AG04450 (cell line): Measurements from ENCODE around the gene SMIM35. TPM values are rescaled to one million over a fixed set of nuclear protein-coding genes. Genes with fewer than 3 reads are reported as not detected.
"Not testable (repeated sequence)": the region's sequence is repeated elsewhere in the genome, so short reads cannot be mapped to it uniquely, and the experiment has no call there.

Experiments
- CTCF ChIA-PET: fragments of 300-600, 350-600 bp; formaldehyde crosslinking; extraction: SDS; loops from one replicate; lab custom pipeline; 2022; ENCODE audit warnings: antibody characterized with exemption, inconsistent platforms; lab: Charles Lee
- POLR2A ChIA-PET: fragments of 350-600 bp; formaldehyde crosslinking; extraction: SDS; loops from one replicate; lab custom pipeline; 2021; ENCODE audit warnings: antibody characterized with exemption, inconsistent platforms; lab: Yijun Ruan, JAX
- DNase-seq: peaks from one replicate; pipeline ENCODE4 v3.0.0-alpha.2; 2011; ENCODE audit warnings: low read depth, low spot score
- H3K27ac ChIP-seq: one replicate; pipeline ENCODE4 v1.5.1; 2012; ENCODE audit warnings: low read depth, low read length, control low read depth
- H3K27me3 ChIP-seq: one replicate; pipeline ENCODE4 v1.6.0; 2012; ENCODE audit warnings: low read length; ENCODE audit not compliant: control insufficient read depth, insufficient read depth
- H3K4me3 ChIP-seq: 2 replicates; pipeline ENCODE4 v1.5.1; 2011; ENCODE audit warnings: mild to moderate bottlenecking, low read depth, low read length, control low read depth
- H3K9me3 ChIP-seq: 2 replicates; pipeline ENCODE4 v1.5.1; 2012; ENCODE audit warnings: low read length; ENCODE audit not compliant: control insufficient read depth, insufficient read depth
- polyA plus RNA-seq: library from polyadenylated mRNA; depleted of rRNA; stranded (reverse); fragments of >200 nt; gene quantifications from 2 replicates; pipeline ENCODE4 v1.2.3, GENCODE V29; 2011
- TF ChIP-seq, protein P1 (sequence below): IDR thresholded peaks from 2 replicates; pipeline ENCODE4 v1.5.1; 2011; ENCODE audit warnings: low read depth, low read length, control low read depth, inconsistent platforms

The SMIM35 gene
- polyA plus RNA-seq, 1 experiment: not detected

DNA sequence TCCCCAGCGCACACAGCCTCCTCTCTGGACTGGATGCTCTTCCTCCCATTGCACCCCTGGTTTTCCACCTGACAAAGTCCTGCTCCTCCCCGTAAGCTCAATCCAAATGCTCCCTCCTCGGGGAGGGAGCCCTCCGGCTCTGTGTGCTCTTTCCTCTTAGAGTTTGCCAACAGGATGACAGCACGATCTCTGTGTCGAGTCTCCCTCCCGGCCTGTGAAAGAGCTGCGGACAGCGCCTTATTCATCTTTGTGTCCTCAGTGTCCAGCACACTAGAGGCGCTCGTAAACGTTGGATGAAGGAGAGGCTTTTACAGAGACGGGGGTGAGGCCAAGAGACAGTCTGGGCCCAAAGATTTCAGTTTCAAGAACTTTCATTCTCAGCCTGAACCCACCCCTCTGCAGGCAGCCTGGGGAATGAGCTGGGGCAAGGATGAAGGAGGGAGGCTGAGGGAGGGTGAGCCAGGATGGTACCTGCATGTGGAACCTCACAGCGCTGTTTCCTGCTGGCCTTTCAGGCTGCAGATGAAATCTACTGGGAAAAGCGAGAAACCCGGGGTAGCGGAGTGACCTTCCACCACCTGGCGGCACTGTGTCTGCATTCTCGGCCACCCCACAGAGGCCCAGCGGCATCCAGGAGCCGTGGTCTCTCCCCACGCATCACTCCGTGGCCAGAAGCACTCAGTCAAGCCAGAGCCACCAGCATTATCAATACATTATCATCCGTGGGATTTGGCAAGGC lies 18.4 kb downstream of the SMIM35 start:
- DNase-seq: no peak
- no peaks in the 10 kb centered on the region for H3K9me3 ChIP-seq
- ChIA-PET POLR2A (no interaction called here), CTCF (interaction anchor here (1.1 kb wide), 1 partner anchor 16 kb away, joined by 3 read pairs; no protein-coding TSS in a partner anchor)
- H3K27ac ChIP-seq: no peak overlapping the region
- H3K27me3 ChIP-seq: peaks cover 4% of the 10 kb centered on the region
- TF ChIP-seq, protein P1, sequence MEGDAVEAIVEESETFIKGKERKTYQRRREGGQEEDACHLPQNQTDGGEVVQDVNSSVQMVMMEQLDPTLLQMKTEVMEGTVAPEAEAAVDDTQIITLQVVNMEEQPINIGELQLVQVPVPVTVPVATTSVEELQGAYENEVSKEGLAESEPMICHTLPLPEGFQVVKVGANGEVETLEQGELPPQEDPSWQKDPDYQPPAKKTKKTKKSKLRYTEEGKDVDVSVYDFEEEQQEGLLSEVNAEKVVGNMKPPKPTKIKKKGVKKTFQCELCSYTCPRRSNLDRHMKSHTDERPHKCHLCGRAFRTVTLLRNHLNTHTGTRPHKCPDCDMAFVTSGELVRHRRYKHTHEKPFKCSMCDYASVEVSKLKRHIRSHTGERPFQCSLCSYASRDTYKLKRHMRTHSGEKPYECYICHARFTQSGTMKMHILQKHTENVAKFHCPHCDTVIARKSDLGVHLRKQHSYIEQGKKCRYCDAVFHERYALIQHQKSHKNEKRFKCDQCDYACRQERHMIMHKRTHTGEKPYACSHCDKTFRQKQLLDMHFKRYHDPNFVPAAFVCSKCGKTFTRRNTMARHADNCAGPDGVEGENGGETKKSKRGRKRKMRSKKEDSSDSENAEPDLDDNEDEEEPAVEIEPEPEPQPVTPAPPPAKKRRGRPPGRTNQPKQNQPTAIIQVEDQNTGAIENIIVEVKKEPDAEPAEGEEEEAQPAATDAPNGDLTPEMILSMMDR: no peak
- H3K4me3 ChIP-seq: no peak overlapping the region

DNA sequence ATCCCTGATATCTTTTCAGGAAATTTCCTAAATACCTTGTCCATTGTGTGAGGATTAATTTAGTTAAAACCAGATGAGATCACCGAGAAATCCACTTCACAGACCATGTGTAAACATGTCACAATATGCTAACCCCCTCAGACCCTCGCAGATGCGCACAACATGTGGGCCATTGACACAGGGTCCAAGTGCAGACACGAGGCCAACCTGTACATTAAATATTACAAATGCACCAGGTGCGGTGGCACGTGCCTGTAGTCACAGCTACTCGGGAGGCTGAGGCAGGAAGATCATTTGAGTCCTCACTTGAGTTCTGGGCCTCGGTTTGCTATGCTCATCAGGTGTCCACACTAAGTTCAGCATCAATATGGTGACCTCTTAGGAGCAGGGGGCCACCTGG lies 19.8 kb downstream of the SMIM35 start:
- TF ChIP-seq, protein P1: no peak
- POLR2A ChIA-PET: no interaction called here
- CTCF ChIA-PET: no interaction called here
- no peaks in the 10 kb centered on the region for H3K9me3 ChIP-seq
- no peak overlapping the region for H3K27ac ChIP-seq
- no peak overlapping the region for H3K4me3 ChIP-seq
- peaks cover 4% of the 10 kb centered on the region for H3K27me3 ChIP-seq
- DNase-seq: no peak

DNA sequence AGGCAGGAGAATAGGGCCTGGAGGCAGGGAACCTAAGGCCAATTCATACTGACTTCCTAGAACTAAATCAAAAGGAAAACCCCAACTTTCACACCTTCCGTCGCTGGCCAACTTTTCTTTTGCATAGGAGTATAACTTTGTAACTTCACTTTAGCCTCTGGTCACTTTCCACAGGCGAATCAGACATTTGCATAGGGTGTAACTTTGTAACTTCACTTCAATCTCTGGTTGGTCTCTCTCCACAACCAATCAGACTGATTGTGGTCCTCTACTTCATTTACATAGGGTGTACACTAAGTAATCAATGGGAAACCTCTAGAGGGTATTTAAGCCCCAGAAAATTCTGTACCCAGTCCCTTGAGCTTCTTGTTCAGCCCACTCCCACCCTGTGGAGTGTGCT lies 21.4 kb downstream of the SMIM35 start:
- DNase-seq: no peak
- TF ChIP-seq, protein P1: no peak
- H3K9me3 ChIP-seq: no peaks in the 10 kb centered on the region
- no peak overlapping the region for H3K4me3 ChIP-seq
- H3K27me3 ChIP-seq: peaks cover 4% of the 10 kb centered on the region
- ChIA-PET POLR2A (no interaction called here), CTCF (no interaction called here)
- no peak overlapping the region for H3K27ac ChIP-seq

DNA sequence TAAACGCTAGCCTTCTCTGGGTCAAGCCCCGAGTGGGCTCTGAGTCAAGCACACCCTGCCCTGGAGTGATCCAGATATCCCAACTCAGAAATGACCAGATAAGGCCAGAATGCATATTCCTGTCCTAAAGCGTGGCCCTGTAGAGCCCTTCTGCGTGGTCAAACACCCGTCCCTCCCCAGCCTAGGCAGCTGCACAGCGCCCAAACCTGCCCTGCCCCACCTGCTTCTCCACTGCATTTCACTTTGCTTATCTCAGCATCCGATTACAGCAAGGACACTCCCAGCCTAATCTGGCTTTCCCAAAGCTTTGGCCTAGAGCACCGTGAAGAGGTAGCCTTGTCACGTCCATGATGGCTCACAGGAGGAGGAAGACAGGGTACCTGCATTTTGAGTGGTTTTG lies 21.8 kb downstream of the SMIM35 start:
- CTCF ChIA-PET: no interaction called here
- TF ChIP-seq, protein P1: no peak
- no peaks in the 10 kb centered on the region for H3K9me3 ChIP-seq
- H3K27me3 ChIP-seq: peaks cover 4% of the 10 kb centered on the region
- POLR2A ChIA-PET: no interaction called here
- DNase-seq: no peak
- no peak overlapping the region for H3K27ac ChIP-seq
- no peak overlapping the region for H3K4me3 ChIP-seq

DNA sequence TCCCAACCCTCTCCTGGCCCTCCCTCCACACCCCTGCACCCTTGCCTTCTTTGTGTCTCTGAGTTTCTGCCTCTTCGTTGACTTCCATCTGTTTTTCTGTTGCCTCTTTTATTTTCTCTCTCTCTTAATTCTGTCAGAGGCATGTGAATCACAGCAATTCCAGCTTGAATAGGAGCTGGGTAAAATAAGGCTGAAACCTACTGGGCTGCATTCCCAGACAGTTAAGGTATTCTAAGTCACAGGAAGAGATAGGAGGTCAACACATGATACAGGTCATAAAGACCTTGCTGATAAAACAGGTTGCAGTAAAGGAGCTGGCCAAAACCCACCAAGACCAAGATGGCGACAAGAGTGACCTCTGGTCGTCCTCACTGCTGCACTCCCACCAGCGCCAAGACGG lies 24.1 kb downstream of the SMIM35 start:
- H3K27me3 ChIP-seq, POLR2A ChIA-PET, H3K9me3 ChIP-seq, H3K27ac ChIP-seq, DNase-seq, H3K4me3 ChIP-seq: not testable (repeated sequence)
- CTCF ChIA-PET: interaction anchor here (1.9 kb wide), 1 partner anchor 9 kb away, joined by 8 read pairs; no protein-coding TSS in a partner anchor

DNA sequence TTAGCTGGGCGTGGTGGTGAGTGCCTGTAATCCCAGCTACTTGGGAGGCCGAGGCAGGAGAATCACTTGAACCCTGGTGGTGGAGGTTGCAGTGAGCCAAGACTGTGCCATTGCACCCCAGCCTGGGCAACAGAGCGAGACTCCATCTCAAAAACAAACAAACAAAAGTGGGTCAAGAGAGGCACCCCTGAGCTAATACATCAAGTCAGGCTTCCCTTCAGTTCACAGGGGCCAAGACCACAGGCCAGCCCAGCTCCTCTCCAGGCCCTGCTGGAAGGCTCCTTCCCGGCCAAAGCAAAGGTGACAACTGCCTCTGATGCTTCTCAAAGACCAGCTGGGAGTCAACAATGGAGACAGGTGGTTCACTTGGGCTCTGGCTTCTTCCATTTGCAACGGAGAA lies 24.6 kb downstream of the SMIM35 start:
- H3K27ac ChIP-seq, H3K27me3 ChIP-seq, POLR2A ChIA-PET, H3K4me3 ChIP-seq, DNase-seq, H3K9me3 ChIP-seq: not testable (repeated sequence)
- CTCF ChIA-PET: interaction anchor here (1.9 kb wide), 1 partner anchor 9 kb away, joined by 8 read pairs; no protein-coding TSS in a partner anchor
